ENCODE measurements around the gene FBXW12. TPM values are rescaled to one million over a fixed set of nuclear protein-coding genes. Genes with fewer than 3 reads are reported as not detected.

The FBXW12 gene
- total RNA-seq, 1 experiment from 2014 or later = 0.74 TPM

GRCh38 chr3:48415251-48415953, 43.4 kb downstream of the FBXW12 start:
- Histone ChIP-seq H4K91ac (ENCODE audit: insufficient read length, low read depth, low read length) (no peak overlapping the region), H3K9ac (ENCODE audit: extremely low read depth, insufficient read length, low read length) (no peak overlapping the region), H3K14ac (ENCODE audit: insufficient read depth, low read length) (no peak overlapping the region), H3K4me2 (ENCODE audit: insufficient read depth, insufficient read length, low read length) (no peak overlapping the region), H3K23ac (ENCODE audit: insufficient read length, low read depth, low read length) (no peak overlapping the region), H3K18ac (ENCODE audit: insufficient read length, low read depth, low read length) (no peak overlapping the region), H2BK5ac (ENCODE audit: insufficient read length, low read length) (no peak overlapping the region), H3T11ph (ENCODE audit: low read length) (no peak overlapping the region), H2BK120ac (ENCODE audit: low read depth, low read length, poor library complexity, severe bottlenecking) (no peak overlapping the region), H3K23me2 (ENCODE audit: insufficient read length, low read depth, low read length, poor library complexity, severe bottlenecking) (no peaks in the 10 kb centered on the region), H3K56ac (ENCODE audit: insufficient read length, low read depth, low read length) (no peak overlapping the region), H2BK15ac (ENCODE audit: low read depth, low read length) (no peak overlapping the region), H2AFZ (ENCODE audit: low read length) (no peak overlapping the region), H2AK5ac (ENCODE audit: insufficient read length, low read length) (no peak overlapping the region), H4K8ac (replicated peaks; ENCODE audit: insufficient read length, low read depth, low read length) (no peak overlapping the region), H3K9me3 (ENCODE audit: control insufficient read depth, low read depth, low read length) (no peaks in the 10 kb centered on the region), H4K5ac (ENCODE audit: insufficient read length, low read depth, low read length) (no peak overlapping the region), H4K20me1 (ENCODE audit: control insufficient read depth, insufficient read depth, insufficient read length) (no peaks in the 10 kb centered on the region), H2BK20ac (ENCODE audit: low read depth, low read length, poor library complexity, severe bottlenecking) (no peak overlapping the region), H3K79me1 (ENCODE audit: insufficient read depth, low read depth, low read length, poor library complexity, severe bottlenecking) (no peaks in the 10 kb centered on the region), H3K27me3 (ENCODE audit: insufficient read depth, low read length) (no peaks in the 10 kb centered on the region), H3K27ac (ENCODE audit: insufficient read length, low read depth, low read length) (no peak overlapping the region), H3K4me1 (ENCODE audit: insufficient read depth, low read length) (no peaks in the 10 kb centered on the region), H2BK12ac (ENCODE audit: insufficient read length, low read depth, low read length) (no peak overlapping the region), H3K4ac (ENCODE audit: low read depth, low read length) (no peak overlapping the region), H3K79me2 (ENCODE audit: insufficient read depth, low read length) (no peaks in the 10 kb centered on the region)
- no peak overlapping the region for H3K27ac Mint-ChIP-seq
- H3K27me3 Mint-ChIP-seq (ENCODE audit: low read depth) = no peaks in the 10 kb centered on the region
- TF ChIP-seq, protein P1, sequence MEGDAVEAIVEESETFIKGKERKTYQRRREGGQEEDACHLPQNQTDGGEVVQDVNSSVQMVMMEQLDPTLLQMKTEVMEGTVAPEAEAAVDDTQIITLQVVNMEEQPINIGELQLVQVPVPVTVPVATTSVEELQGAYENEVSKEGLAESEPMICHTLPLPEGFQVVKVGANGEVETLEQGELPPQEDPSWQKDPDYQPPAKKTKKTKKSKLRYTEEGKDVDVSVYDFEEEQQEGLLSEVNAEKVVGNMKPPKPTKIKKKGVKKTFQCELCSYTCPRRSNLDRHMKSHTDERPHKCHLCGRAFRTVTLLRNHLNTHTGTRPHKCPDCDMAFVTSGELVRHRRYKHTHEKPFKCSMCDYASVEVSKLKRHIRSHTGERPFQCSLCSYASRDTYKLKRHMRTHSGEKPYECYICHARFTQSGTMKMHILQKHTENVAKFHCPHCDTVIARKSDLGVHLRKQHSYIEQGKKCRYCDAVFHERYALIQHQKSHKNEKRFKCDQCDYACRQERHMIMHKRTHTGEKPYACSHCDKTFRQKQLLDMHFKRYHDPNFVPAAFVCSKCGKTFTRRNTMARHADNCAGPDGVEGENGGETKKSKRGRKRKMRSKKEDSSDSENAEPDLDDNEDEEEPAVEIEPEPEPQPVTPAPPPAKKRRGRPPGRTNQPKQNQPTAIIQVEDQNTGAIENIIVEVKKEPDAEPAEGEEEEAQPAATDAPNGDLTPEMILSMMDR (conservative IDR thresholded peaks at IDR 0.05) = peak; percentile 39; the same call in 2 of the 3 replicates
- no peaks in the 10 kb centered on the region for H3K4me1 Mint-ChIP-seq
- no CpG with 5 or more reads among the region's 24 CpGs for WGBS (ENCODE audit: extremely low coverage, insufficient read length, low lambda C conversion rate)
- 0 out of 5 replicates have a peak overlapping the region, but pooled peaks of 1 of the 2 experiments have one; percentile 7 for H3K4me3 Mint-ChIP-seq
- DNase-seq = no peak
- H3K9me3 Mint-ChIP-seq = no peaks in the 10 kb centered on the region
- peaks cover 50 to 96% (median 92%) of the 10 kb centered on the region in 3 experiments for H3K36me3 Mint-ChIP-seq (ENCODE audit: insufficient read depth in 1 of 3, low read depth in 3 of 3)
